ENCODE results near the gene C1S. TPM values are rescaled to one million over a fixed set of nuclear protein-coding genes. Genes with fewer than 3 reads are reported as not detected.
"Not testable (repeated sequence)": the region's sequence is repeated elsewhere in the genome, so short reads cannot be mapped to it uniquely, and the experiment has no call there.

Gene C1S
- total RNA-seq, 1 donor from 2014 or later: 0.71 TPM

GRCh38 chr12:7106082-7106481, 45.6 kb downstream of the C1S start:
- H3K27me3 Mint-ChIP-seq: no peaks in the 10 kb centered on the region
- ChIA-PET POLR2A (no interaction called here), CTCF (no interaction called here)
- intact Hi-C loops (cut with micrococcal nuclease): loop anchor here (5.0 kb wide), 1 partner anchor 254 kb away; the partner anchor contains the start of genes CDCA3 and USP5
- H3K4me3 Mint-ChIP-seq: peak overlapping the region; percentile 52
- H3K4me1 Mint-ChIP-seq: peaks cover 25% of the 10 kb centered on the region
- peaks cover 11% of the 10 kb centered on the region for H3K9me3 Mint-ChIP-seq
- H3K27ac Mint-ChIP-seq: peak overlapping the region; percentile 25
- ATAC-seq (ENCODE audit: low read depth) (no peak), DNase-seq (no peak)
- no peak for TF ChIP-seq CTCF (IDR thresholded peaks at IDR 0.05)
- H3K36me3 Mint-ChIP-seq (ENCODE audit: low read depth): peaks cover 37% of the 10 kb centered on the region

DNA sequence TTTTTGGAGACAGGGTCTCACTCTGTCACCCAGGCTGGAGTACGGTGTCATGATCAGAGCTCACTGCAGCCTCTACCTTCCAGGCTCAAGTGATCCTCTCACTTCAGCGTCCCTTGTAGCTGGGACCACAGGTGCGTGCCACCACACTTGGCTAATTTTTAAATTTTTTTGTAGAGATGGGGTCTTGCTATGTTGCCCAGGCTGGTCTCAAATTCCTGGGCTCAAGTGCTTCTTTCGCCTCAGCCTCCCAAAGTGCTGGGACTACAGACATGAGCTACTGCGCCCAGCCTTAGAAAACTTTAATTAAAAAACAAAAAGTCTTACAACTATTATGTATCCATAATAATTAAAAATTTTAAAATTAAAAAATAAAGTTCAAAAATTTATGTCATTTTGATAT, 46.7 kb downstream of the C1S start:
- not testable (repeated sequence) for H3K27me3 Mint-ChIP-seq; DNase-seq; H3K4me3 Mint-ChIP-seq; ATAC-seq (ENCODE audit: low read depth); H3K27ac Mint-ChIP-seq
- CTCF ChIA-PET: interaction anchor here (0.9 to 5.1 kb wide), 7 partner anchors 37 to 238 kb away, joined by 3 to 29 read pairs (median 8); partner anchors contain the start of genes C12orf57, LPCAT3, RNU7-1 and SPSB2
- Mint-ChIP-seq H3K36me3 (ENCODE audit: low read depth) (peaks cover 35% of the 10 kb centered on the region), H3K9me3 (peaks cover 11% of the 10 kb centered on the region), H3K4me1 (peaks cover 25% of the 10 kb centered on the region)
- intact Hi-C loops (cut with micrococcal nuclease): loop anchor here (5.0 kb wide), 1 partner anchor 255 kb away; the partner anchor contains the start of genes CDCA3 and USP5
- POLR2A ChIA-PET: interaction anchor here (0.6 to 4.7 kb wide), 3 partner anchors 162 to 352 kb away, joined by 4 to 69 read pairs (median 9); partner anchors contain the start of genes C12orf57, CDCA3, RNU7-1 and USP5

- CTCF ChIA-PET: interaction anchor here (0.9 to 5.1 kb wide), 11 partner anchors 10 to 238 kb away, joined by 3 to 29 read pairs (median 5); partner anchors contain the start of genes C12orf57, LPCAT3, RNU7-1 and SPSB2
Observed at GRCh38 chr12:7107636-7108002, 47.1 kb downstream of the C1S start.

DNA sequence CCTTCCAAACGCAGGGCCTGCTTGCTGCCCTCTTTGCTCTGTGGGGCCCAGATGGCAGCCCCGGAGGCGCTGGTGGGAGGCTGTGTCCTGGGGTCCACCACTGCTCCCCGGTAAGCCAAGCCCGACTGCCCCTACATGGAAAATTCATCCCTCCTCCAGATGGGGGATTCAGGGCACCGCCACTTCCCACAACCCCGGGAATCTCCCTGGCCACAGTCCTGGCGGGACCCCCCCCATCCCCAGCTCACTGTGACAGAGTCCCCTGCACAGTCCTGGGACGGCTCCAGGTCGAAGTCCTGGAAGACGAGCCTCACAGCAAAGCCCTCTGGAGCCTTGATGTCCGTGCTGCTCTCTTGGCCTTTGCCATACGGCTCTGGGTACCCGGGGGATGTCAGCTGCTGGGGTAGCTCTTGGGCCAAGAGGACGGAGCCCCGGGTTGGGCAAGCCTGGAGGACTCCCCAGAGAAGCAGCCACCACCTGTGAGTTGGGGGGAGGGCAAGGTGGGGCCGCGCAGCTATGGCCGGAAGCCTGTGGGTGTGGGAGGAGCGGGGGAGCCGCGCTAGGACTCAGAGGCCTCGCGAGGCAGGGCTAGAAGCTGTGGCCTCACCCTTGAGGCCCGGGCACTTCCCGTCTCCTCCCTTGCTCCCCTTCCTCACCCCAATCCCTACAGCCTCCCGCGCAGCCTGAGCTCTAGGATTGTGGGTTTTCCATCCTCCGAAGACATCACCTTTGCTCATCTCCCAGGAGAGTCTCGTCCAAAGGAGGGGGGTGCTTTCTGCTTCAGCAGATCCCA, 47.7 kb downstream of the C1S start:
- ATAC-seq (ENCODE audit: low read depth): peak; percentile 92
- Mint-ChIP-seq H3K27ac (peak overlapping the region; percentile 94), H3K4me1 (peaks cover 26% of the 10 kb centered on the region), H3K27me3 (no peaks in the 10 kb centered on the region), H3K36me3 (ENCODE audit: low read depth) (peaks cover 32% of the 10 kb centered on the region), H3K4me3 (peak overlapping the region; percentile 92), H3K9me3 (peaks cover 11% of the 10 kb centered on the region)
- POLR2A ChIA-PET: interaction anchor here (0.6 to 4.7 kb wide), 16 partner anchors 14 to 532 kb away, joined by 3 to 69 read pairs (median 4); partner anchors contain the start of genes C12orf57, CDCA3, EMG1 and MLF2
- DNase-seq: peak; percentile 57
- TF ChIP-seq CTCF (IDR thresholded peaks at IDR 0.05): no peak
- CTCF ChIA-PET: interaction anchor here (0.6 to 5.1 kb wide), 14 partner anchors 10 to 537 kb away, joined by 3 to 29 read pairs (median 4); partner anchors contain the start of genes C12orf57, RNU7-1 and SPSB2
- intact Hi-C loops (cut with micrococcal nuclease): loop anchor here (1.0 to 5.0 kb wide), 5 partner anchors 16 to 355 kb away; partner anchors contain the start of genes C1R, CDCA3, CLSTN3 and LPCAT3

More at GRCh38 chr12:7107636-7108002, 47.1 kb downstream of the C1S start:
- H3K4me1 Mint-ChIP-seq: peaks cover 25% of the 10 kb centered on the region
- TF ChIP-seq CTCF (IDR thresholded peaks at IDR 0.05): no peak
- POLR2A ChIA-PET: interaction anchor here (0.6 to 4.7 kb wide), 8 partner anchors 17 to 533 kb away, joined by 3 to 69 read pairs (median 6); partner anchors contain the start of genes C12orf57, CDCA3, EMG1 and PHB2
- intact Hi-C loops (cut with micrococcal nuclease): loop anchor here (1.0 to 5.0 kb wide), 5 partner anchors 15 to 355 kb away; partner anchors contain the start of genes C1R, CDCA3, CLSTN3 and LPCAT3
- peaks cover 11% of the 10 kb centered on the region for H3K9me3 Mint-ChIP-seq
- no peak for ATAC-seq (ENCODE audit: low read depth)
- H3K4me3 Mint-ChIP-seq: peak overlapping the region; percentile 92
- peak overlapping the region; percentile 94 for H3K27ac Mint-ChIP-seq
- peaks cover 32% of the 10 kb centered on the region for H3K36me3 Mint-ChIP-seq (ENCODE audit: low read depth)
- DNase-seq: no peak
- no peaks in the 10 kb centered on the region for H3K27me3 Mint-ChIP-seq

GRCh38 chr12:7108796-7109571, 48.5 kb downstream of the C1S start, which contains the start of gene C1RL:
Gene C1RL, minus strand, starts transcription at chr12:7109214. Its CDS starts 34 bp downstream, at chr12:7109180.
- H3K4me1 Mint-ChIP-seq: peaks cover 29% of the 10 kb centered on the region

More at GRCh38 chr12:7108796-7109571, 48.5 kb downstream of the C1S start, which contains the start of gene C1RL:
- ATAC-seq (ENCODE audit: low read depth): peak; percentile 53
- peak; percentile 58 for TF ChIP-seq CTCF (IDR thresholded peaks at IDR 0.05)
- intact Hi-C loops (cut with micrococcal nuclease): loop anchor here (1.0 to 5.0 kb wide), 10 partner anchors 17 to 356 kb away; partner anchors contain the start of genes C12orf57, C1R, CDCA3 and CLSTN3
- no peaks in the 10 kb centered on the region for H3K27me3 Mint-ChIP-seq
- DNase-seq: peak; percentile 83
- CTCF ChIA-PET: interaction anchor here (0.6 to 5.1 kb wide), 12 partner anchors 9 to 918 kb away, joined by 3 to 29 read pairs (median 4); partner anchors contain the start of genes C12orf57, RNU7-1 and SPSB2
- POLR2A ChIA-PET: interaction anchor here (0.6 to 4.7 kb wide), 14 partner anchors 13 to 391 kb away, joined by 3 to 69 read pairs (median 4); partner anchors contain the start of genes C12orf57, CDCA3, EMG1 and MLF2
- H3K36me3 Mint-ChIP-seq (ENCODE audit: low read depth): peaks cover 26% of the 10 kb centered on the region
- peak within 1 kb of the TSS; percentile 94 for H3K27ac Mint-ChIP-seq
- H3K9me3 Mint-ChIP-seq: peaks cover 11% of the 10 kb centered on the region
- H3K4me3 Mint-ChIP-seq: peak within 1 kb of the TSS; percentile 92
